GM12878 (cell line): ENCODE results near the gene PTPRH. TPM values are rescaled to one million over a fixed set of nuclear protein-coding genes. Genes with fewer than 3 reads are reported as not detected.
"Not testable (repeated sequence)": the region's sequence is repeated elsewhere in the genome, so short reads cannot be mapped to it uniquely, and the experiment has no call there.

ENCODE experiments used
- ATAC-seq: fragments of 200-7000 bp; cut with Tn5 transposase; 3 replicates; pipeline ENCODE4 v1.9.1; 2020; ENCODE audit warnings: mild to moderate bottlenecking, moderate library complexity
- BruUV-seq: library from RNA; stranded (reverse); fragments of 400-500 nt; replicated peaks from 2 replicates; lab custom pipeline; 2021; lab: Mats Ljungman, UMichigan
- CTCF ChIA-PET: fragments of 300-600 bp; sonication (Branson Sonifier 250); formaldehyde crosslinking; extraction: SDS; loops from one replicate; lab custom pipeline; 2021; ENCODE audit warnings: inconsistent platforms; lab: Yijun Ruan, JAX
- POLR2A ChIA-PET: fragments of 350-600 bp; formaldehyde crosslinking; extraction: SDS; loops from one replicate; lab custom pipeline; 2021; ENCODE audit warnings: inconsistent platforms; lab: Charles Lee
- RAD21 ChIA-PET: fragments of 300-600 bp; sonication (Branson Sonifier 250); formaldehyde crosslinking; loops from one replicate; lab custom pipeline; 2023; ENCODE audit warnings: antibody characterized with exemption; ENCODE audit not compliant: unreplicated experiment; lab: Charles Lee
- SMC1A ChIA-PET: fragments of 300-600 bp; sonication (Branson Sonifier 250); formaldehyde crosslinking; loops from one replicate; lab custom pipeline; 2023; ENCODE audit not compliant: unreplicated experiment, uncharacterized antibody; lab: Charles Lee
- DNase-seq: peaks from one replicate; pipeline ENCODE4 v3.0.0-alpha.2; 2011; ENCODE audit warnings: low read depth, low spot score
- FAIRE-seq: peaks from 3 replicates; lab custom pipeline; 2011; peaks lifted over from hg19 to GRCh38; lab: Jason Lieb, UNC
- H2AFZ ChIP-seq: 2 replicates; pipeline ENCODE4 v1.6.0; 2011; ENCODE audit warnings: low read depth, low read length, control low read depth; ENCODE audit not compliant: control insufficient read depth
- H3K27ac ChIP-seq: 2 replicates; pipeline ENCODE4 v1.5.1; 2011; ENCODE audit warnings: control low read depth; ENCODE audit not compliant: control insufficient read depth, insufficient read depth
- H3K27me3 ChIP-seq, 2 experiments: replicated peaks in 1 of 2; 2 replicates each; pipeline versions ENCODE4 v1.6.0 to v1.6.1; 2011; ENCODE audit warnings: low read length in 1 of 2; ENCODE audit not compliant: control insufficient read depth in 2 of 2, insufficient read depth in 2 of 2
- H3K36me3 ChIP-seq, 2 experiments: 2 replicates each; pipeline ENCODE4 v1.5.1; 2011; ENCODE audit warnings: low read length in 1 of 2; ENCODE audit not compliant: control insufficient read depth in 2 of 2, insufficient read depth in 2 of 2
- H3K4me1 ChIP-seq: 2 replicates; pipeline ENCODE4 v1.6.1; 2011; ENCODE audit warnings: mild to moderate bottlenecking, low read length, moderate library complexity, mixed read lengths; ENCODE audit not compliant: control insufficient read depth, insufficient read depth
- H3K4me2 ChIP-seq: 2 replicates; pipeline ENCODE4 v1.6.0; 2011; ENCODE audit warnings: control low read depth; ENCODE audit not compliant: control insufficient read depth, insufficient read depth
- H3K4me3 ChIP-seq: fragments of 200-600 bp; sonication (generic); 2 replicates; pipeline ENCODE4 v1.5.1; 2016
- H3K79me2 ChIP-seq: 2 replicates; pipeline ENCODE4 v1.6.0; 2011; ENCODE audit warnings: low read length; ENCODE audit not compliant: control insufficient read depth, insufficient read depth
- H3K9ac ChIP-seq: 2 replicates; pipeline ENCODE4 v1.8.0; 2011; ENCODE audit warnings: low read length, control low read depth, mixed read lengths; ENCODE audit not compliant: control insufficient read depth, insufficient read depth
- H3K9me3 ChIP-seq: replicated peaks from 3 replicates; pipeline ENCODE4 v1.5.1; 2011; ENCODE audit warnings: mild to moderate bottlenecking, low read length; ENCODE audit not compliant: control insufficient read depth, insufficient read depth
- H4K20me1 ChIP-seq: 2 replicates; pipeline ENCODE4 v1.6.0; 2011; ENCODE audit not compliant: control insufficient read depth, insufficient read depth
- CBX3 ChIP-seq: fragments of 200-600 bp; sonication (generic); IDR thresholded peaks from 2 replicates; pipeline ENCODE4 v1.6.1; 2016; ENCODE audit warnings: low read depth, borderline replicate concordance
- GABPA ChIP-seq: IDR thresholded peaks from 2 replicates; pipeline ENCODE4 v1.6.1; 2014; ENCODE audit warnings: antibody characterized with exemption, low read depth, mild to moderate bottlenecking, inconsistent platforms
- IRF5 ChIP-seq: fragments of 450-650 bp; IDR thresholded peaks from 2 replicates; pipeline ENCODE4 v1.6.1; 2017; ENCODE audit warnings: borderline replicate concordance
- NFIC ChIP-seq: IDR thresholded peaks from 2 replicates; pipeline ENCODE4 v1.6.1; 2012; ENCODE audit warnings: low read depth, mild to moderate bottlenecking, inconsistent platforms, low read length, moderate library complexity
- RB1 ChIP-seq: fragments of 450-650 bp; formaldehyde crosslinking; IDR thresholded peaks from 2 replicates; pipeline ENCODE4 v1.6.1; 2017; ENCODE audit warnings: mild to moderate bottlenecking, borderline replicate concordance
- RCOR1 ChIP-seq: conservative IDR thresholded peaks from 2 replicates; pipeline ENCODE4 v1.6.1; 2012; ENCODE audit warnings: low read depth, low read length, improper control_type of control experiment
- SMAD1 ChIP-seq: fragments of 450-650 bp; IDR thresholded peaks from 2 replicates; pipeline ENCODE4 v1.6.1; 2018; ENCODE audit warnings: mild to moderate bottlenecking, low read depth; ENCODE audit not compliant: partially characterized antibody
- SP1 ChIP-seq: IDR thresholded peaks from one replicate; pipeline ENCODE4 v1.6.1; 2011; ENCODE audit warnings: low read depth, low read length
- STAT3 ChIP-seq: IDR thresholded peaks from 2 replicates; pipeline ENCODE4 v1.6.1; 2011; ENCODE audit warnings: low read depth, low read length, improper control_type of control experiment
- USF1 ChIP-seq: IDR thresholded peaks from 2 replicates; pipeline ENCODE4 v1.6.1; 2011; ENCODE audit warnings: borderline replicate concordance, low read depth, mild to moderate bottlenecking, moderate library complexity, mixed read lengths, low read length; ENCODE audit not compliant: insufficient read depth; ENCODE audit errors: extremely low read length
- ZNF217 ChIP-seq: fragments of 450-650 bp; IDR thresholded peaks from 2 replicates; pipeline ENCODE4 v1.6.1; 2017; ENCODE audit warnings: antibody characterized with exemption, mild to moderate bottlenecking
- WGBS: methylation state at CpG from one replicate; pipeline ENCODE4 v1.1.6; 2016; ENCODE audit warnings: low lambda C conversion rate; ENCODE audit not compliant: insufficient replicate concordance, insufficient coverage; ENCODE audit errors: missing lambda C conversion rate; 5-methylcytosine and 5-hydroxymethylcytosine counted together
- in situ Hi-C: fragments of 300-500 bp; cut with MboI; formaldehyde crosslinking; loops from 9 replicates; pipeline ENCODE4 v1.14.3; 2018; ENCODE audit warnings: mixed read lengths
- intact Hi-C: fragments of 100-400 bp; cut with micrococcal nuclease; formaldehyde crosslinking; loops from one replicate; pipeline ENCODE4 v1.14.2; 2022; ENCODE audit not compliant: unreplicated experiment
- polyA plus RNA-seq, 11 experiments: library from polyadenylated mRNA; depleted of rRNA in 4 of 11; unstranded in 6 of 11; stranded (reverse) in 5 of 11; fragments of >200 nt; fragmentation: Nextera tagmentation in 4 of 11; fragmentation: Illumina TruSeq in 1 of 11; extraction: Ambion mirVana in 4 of 11; extraction: Trizol in 1 of 11; gene quantifications; 1 replicate in 1 of 11; 2 replicates in 10 of 11; pipeline versions ENCODE4 v1.2.1 to v1.2.3, GENCODE V29; 2011 to 2016; ENCODE audit warnings: inconsistent platforms in 2 of 11, missing spikeins in 2 of 11, low read depth in 1 of 11
- total RNA-seq, 4 experiments: library from RNA; depleted of rRNA in 3 of 4; stranded (reverse); fragments of >200 nt in 3 of 4; fragmentation: Illumina TruSeq in 1 of 4; extraction: Trizol in 1 of 4; gene quantifications; 2 replicates each; pipeline versions ENCODE4 v1.2.1 to v1.2.3, GENCODE V29; 2013 to 2021

Gene PTPRH
- total and polyA plus RNA-seq, 10 of the 15 experiments (the other 5 are each of a cell fraction or from before 2014, with no cell fraction given): 0.08 TPM; not detected in 9

- H3K4me3 ChIP-seq, H3K9ac ChIP-seq, FAIRE-seq, DNase-seq, H3K36me3 ChIP-seq, BruUV-seq, H3K4me2 ChIP-seq, RAD21 ChIA-PET, intact Hi-C loops, H3K4me1 ChIP-seq, H3K9me3 ChIP-seq, H3K27ac ChIP-seq, H3K79me2 ChIP-seq, H4K20me1 ChIP-seq, H3K27me3 ChIP-seq, H2AFZ ChIP-seq, SMC1A ChIA-PET, ATAC-seq, POLR2A ChIA-PET, in situ Hi-C loops: not testable (repeated sequence)
- CTCF ChIA-PET: interaction anchor here (1.0 kb wide), 1 partner anchor 10 kb away, joined by 3 read pairs; the partner anchor contains the start of gene DNAAF3
- WGBS: 2% methylated on average over 5 of the region's 5 CpGs
Observed at GRCh38 chr19:55155784-55156183, 53.5 kb downstream of the PTPRH start.

- WGBS: 60% methylated on average over 10 of the region's 12 CpGs
- ChIA-PET RAD21 (no interaction called here), CTCF (interaction anchor here (0.6 kb wide), 1 partner anchor 430 kb away, joined by 3 read pairs; no protein-coding TSS in a partner anchor), POLR2A (no interaction called here), SMC1A (no interaction called here)
- in situ Hi-C loops: no loop called here
- H3K79me2 ChIP-seq: no peaks in the 10 kb centered on the region
- no peaks in the 10 kb centered on the region; the same call in 2 of the 3 replicates for H3K9me3 ChIP-seq
- ATAC-seq (no peak), DNase-seq (no peak), FAIRE-seq (no peak)
- no peaks in the 10 kb centered on the region for H3K4me1 ChIP-seq
- no TSS peak for BruUV-seq
- H2AFZ ChIP-seq: no peak overlapping the region
- no peaks in the 10 kb centered on the region for H3K27me3 ChIP-seq
- H3K4me2 ChIP-seq: no peak overlapping the region
- no peaks in the 10 kb centered on the region for H3K36me3 ChIP-seq
- no peaks in the 10 kb centered on the region for H4K20me1 ChIP-seq
- no peak overlapping the region for H3K9ac ChIP-seq
- no peak overlapping the region for H3K27ac ChIP-seq
- intact Hi-C loops: no loop called here
- H3K4me3 ChIP-seq: no peak overlapping the region
- TF ChIP-seq SMAD1: no peak
- no peak for TF ChIP-seq CBX3
- TF ChIP-seq RB1: no peak
- TF ChIP-seq STAT3: no peak
- no peak for TF ChIP-seq RCOR1
- no peak for TF ChIP-seq ZNF217
- TF ChIP-seq GABPA: no peak
- no peak for TF ChIP-seq USF1
- no peak for TF ChIP-seq SP1
- TF ChIP-seq NFIC: no peak
- no peak for TF ChIP-seq IRF5
Observed at GRCh38 chr19:55153652-55154264, 55.5 kb downstream of the PTPRH start.
